Stromal cell of bone marrow (primary cell): ENCODE measurements around the gene KIAA0586.
"Not testable (repeated sequence)": the region's sequence is repeated elsewhere in the genome, so short reads cannot be mapped to it uniquely, and the experiment has no call there.

Experiments
- DNase-seq: peaks from one replicate; pipeline ENCODE4 v3.0.0-alpha.2; 2012; ENCODE audit warnings: low read depth

KIAA0586 gene

GRCh38 chr14:58464652-58465051, 37.1 kb downstream of the KIAA0586 start:
- no peak for DNase-seq

GRCh38 chr14:58465421-58465820, 37.9 kb downstream of the KIAA0586 start:
- peak; percentile 3 for DNase-seq

- DNase-seq, result no peak
Measured at GRCh38 chr14:58466459-58466858, 38.9 kb downstream of the KIAA0586 start.

- no peak for DNase-seq
Measured at GRCh38 chr14:58467575-58467974, 40.1 kb downstream of the KIAA0586 start.

- no peak for DNase-seq
Measured at GRCh38 chr14:58469309-58469708, 41.8 kb downstream of the KIAA0586 start.

GRCh38 chr14:58476320-58476719, 48.8 kb downstream of the KIAA0586 start:
- no peak for DNase-seq

GRCh38 chr14:58477653-58478052, 50.1 kb downstream of the KIAA0586 start:
- DNase-seq, result no peak

- DNase-seq, result not testable (repeated sequence)
Measured at GRCh38 chr14:58478329-58478728, 50.8 kb downstream of the KIAA0586 start.

- no peak for DNase-seq
Measured at GRCh38 chr14:58479975-58480374, 52.5 kb downstream of the KIAA0586 start.

- DNase-seq, result no peak
Measured at GRCh38 chr14:58484176-58484575, 56.7 kb downstream of the KIAA0586 start.

- peak; percentile 13 for DNase-seq
Measured at GRCh38 chr14:58488550-58488949, 61.0 kb downstream of the KIAA0586 start.

- DNase-seq, result peak; percentile 17
Measured at GRCh38 chr14:58491593-58491992, 64.1 kb downstream of the KIAA0586 start.

GRCh38 chr14:58492044-58492443, 64.5 kb downstream of the KIAA0586 start:
- DNase-seq, result no peak

GRCh38 chr14:58501214-58501816, 73.8 kb downstream of the KIAA0586 start:
- DNase-seq, result peak; percentile 41

GRCh38 chr14:58513272-58513671, 85.8 kb downstream of the KIAA0586 start:
- no peak for DNase-seq

GRCh38 chr14:58517592-58517991, 90.1 kb downstream of the KIAA0586 start:
- no peak for DNase-seq

- DNase-seq, result not testable (repeated sequence)
Measured at GRCh38 chr14:58525691-58526090, 98.2 kb downstream of the KIAA0586 start.

GRCh38 chr14:58533446-58533845, 105.9 kb downstream of the KIAA0586 start:
- no peak for DNase-seq

- DNase-seq, result no peak
Measured at GRCh38 chr14:58535044-58535443, 107.5 kb downstream of the KIAA0586 start.

GRCh38 chr14:58537004-58537403, 109.5 kb downstream of the KIAA0586 start:
- no peak for DNase-seq

GRCh38 chr14:58540749-58541632, 113.5 kb downstream of the KIAA0586 start:
- DNase-seq, result no peak

GRCh38 chr14:58541633-58542022, 114.1 kb downstream of the KIAA0586 start:
- DNase-seq, result no peak

GRCh38 chr14:58543253-58543652, 115.7 kb downstream of the KIAA0586 start:
- DNase-seq, result no peak
